Measurements from ENCODE around the gene THOC1.

- TF ChIP-seq, protein P1, sequence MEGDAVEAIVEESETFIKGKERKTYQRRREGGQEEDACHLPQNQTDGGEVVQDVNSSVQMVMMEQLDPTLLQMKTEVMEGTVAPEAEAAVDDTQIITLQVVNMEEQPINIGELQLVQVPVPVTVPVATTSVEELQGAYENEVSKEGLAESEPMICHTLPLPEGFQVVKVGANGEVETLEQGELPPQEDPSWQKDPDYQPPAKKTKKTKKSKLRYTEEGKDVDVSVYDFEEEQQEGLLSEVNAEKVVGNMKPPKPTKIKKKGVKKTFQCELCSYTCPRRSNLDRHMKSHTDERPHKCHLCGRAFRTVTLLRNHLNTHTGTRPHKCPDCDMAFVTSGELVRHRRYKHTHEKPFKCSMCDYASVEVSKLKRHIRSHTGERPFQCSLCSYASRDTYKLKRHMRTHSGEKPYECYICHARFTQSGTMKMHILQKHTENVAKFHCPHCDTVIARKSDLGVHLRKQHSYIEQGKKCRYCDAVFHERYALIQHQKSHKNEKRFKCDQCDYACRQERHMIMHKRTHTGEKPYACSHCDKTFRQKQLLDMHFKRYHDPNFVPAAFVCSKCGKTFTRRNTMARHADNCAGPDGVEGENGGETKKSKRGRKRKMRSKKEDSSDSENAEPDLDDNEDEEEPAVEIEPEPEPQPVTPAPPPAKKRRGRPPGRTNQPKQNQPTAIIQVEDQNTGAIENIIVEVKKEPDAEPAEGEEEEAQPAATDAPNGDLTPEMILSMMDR (IDR thresholded peaks at IDR 0.05; ENCODE audit: control extremely low read depth in 1 of 3, insufficient read depth in 1 of 3, low read depth in 1 of 3, low read length in 3 of 3), result no peak
- TF ChIP-seq POLR2A (IDR thresholded peaks at IDR 0.05; ENCODE audit: control extremely low read depth in 1 of 2, low read depth in 2 of 2, low read length in 2 of 2) (no peak), POLR2AphosphoS5 (IDR thresholded peaks at IDR 0.05; ENCODE audit: low read depth, low read length) (no peak), HDAC2 (IDR thresholded peaks at IDR 0.05; ENCODE audit: borderline replicate concordance in 1 of 2, low read depth in 2 of 2, low read length in 2 of 2) (no peak), RBBP5 (IDR thresholded peaks at IDR 0.05; ENCODE audit: borderline replicate concordance, low read depth, low read length) (no peak), SIRT6 (IDR thresholded peaks at IDR 0.05; ENCODE audit: low read length) (no peak), TAF7 (optimal IDR thresholded peaks at IDR 0.05; ENCODE audit: borderline replicate concordance, low read depth, low read length) (no peak), CEBPB (IDR thresholded peaks at IDR 0.05; ENCODE audit: low read depth, low read length) (no peak), CBX8 (IDR thresholded peaks at IDR 0.05; ENCODE audit: borderline replicate concordance, low read depth, low read length) (no peak), ASH2L (IDR thresholded peaks at IDR 0.05; ENCODE audit: low read length) (no peak), RAD21 (IDR thresholded peaks at IDR 0.05 in 1 of 2, conservative IDR thresholded peaks at IDR 0.05 in 1 of 2; ENCODE audit: low read depth in 2 of 2, low read length in 2 of 2) (no peak)
- TF ChIP-seq, protein P2, sequence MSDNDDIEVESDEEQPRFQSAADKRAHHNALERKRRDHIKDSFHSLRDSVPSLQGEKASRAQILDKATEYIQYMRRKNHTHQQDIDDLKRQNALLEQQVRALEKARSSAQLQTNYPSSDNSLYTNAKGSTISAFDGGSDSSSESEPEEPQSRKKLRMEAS (IDR thresholded peaks at IDR 0.05), result no peak
Observed at GRCh38 chr18:225745-226144, 42.1 kb downstream of the THOC1 start.

Measured in H1 (cell line).